Fibroblast of skin of right quadriceps (primary cell): ENCODE data around the gene SFT2D3.

Experiments used
- DNase-seq: peaks from one replicate; pipeline ENCODE4 v3.0.0-alpha.2; 2013

Gene SFT2D3

GRCh38 chr2:127664895-127665225 lies 36.4 kb upstream of the SFT2D3 start:
- DNase-seq, result no peak

GRCh38 chr2:127665267-127665893 lies 35.9 kb upstream of the SFT2D3 start:
- DNase-seq, result no peak

GRCh38 chr2:127669056-127669455 lies 32.2 kb upstream of the SFT2D3 start:
- DNase-seq, result no peak

GRCh38 chr2:127670055-127670956 lies 31.0 kb upstream of the SFT2D3 start:
- no peak for DNase-seq

GRCh38 chr2:127670957-127671290 lies 30.4 kb upstream of the SFT2D3 start:
- no peak for DNase-seq

- no peak for DNase-seq
These were observed 29.6 kb upstream of the SFT2D3 start for GRCh38 chr2:127671557-127672302.

GRCh38 chr2:127672341-127673224 lies 28.7 kb upstream of the SFT2D3 start:
- DNase-seq, result no peak

- DNase-seq, result no peak
These were observed 27.8 kb upstream of the SFT2D3 start for GRCh38 chr2:127673291-127674069.

GRCh38 chr2:127674241-127675209 lies 26.8 kb upstream of the SFT2D3 start:
- no peak for DNase-seq

GRCh38 chr2:127675331-127676261 lies 25.7 kb upstream of the SFT2D3 start, which contains the start of gene LIMS2:
TSS of gene LIMS2 (minus strand) at chr2:127675530. CDS start at chr2:127675024, 506 bp downstream.
- peak; percentile 38 for DNase-seq

GRCh38 chr2:127676906-127677305 lies 24.4 kb upstream of the SFT2D3 start:
- DNase-seq, result no peak

GRCh38 chr2:127678531-127678930 lies 22.8 kb upstream of the SFT2D3 start:
- DNase-seq, result no peak

GRCh38 chr2:127678991-127679390 lies 22.3 kb upstream of the SFT2D3 start:
- DNase-seq, result no peak

- no peak for DNase-seq
These were observed 21.5 kb upstream of the SFT2D3 start for GRCh38 chr2:127679680-127680361.

GRCh38 chr2:127680706-127681287 lies 20.5 kb upstream of the SFT2D3 start:
- DNase-seq, result no peak

GRCh38 chr2:127681288-127681804 lies 20.0 kb upstream of the SFT2D3 start:
- DNase-seq, result no peak

- DNase-seq, result no peak
These were observed 19.1 kb upstream of the SFT2D3 start for GRCh38 chr2:127681976-127682857.
